Right hindlimb (tissue), 1 donor: Measurements from ENCODE around the gene GZF1.

Experiments
- DNase-seq: peaks from one replicate; pipeline ENCODE4 v3.0.0-alpha.2; 2018

The GZF1 gene

GRCh38 chr20:23370873-23371272 lies 8.9 kb downstream of the GZF1 start:
- DNase-seq = no peak

- no peak for DNase-seq
These were observed 9.5 kb downstream of the GZF1 start for GRCh38 chr20:23371496-23371895.

GRCh38 chr20:23374441-23374840 lies 12.5 kb downstream of the GZF1 start:
- DNase-seq = no peak

- no peak for DNase-seq
These were observed 13.8 kb downstream of the GZF1 start for GRCh38 chr20:23375827-23376226.

DNA sequence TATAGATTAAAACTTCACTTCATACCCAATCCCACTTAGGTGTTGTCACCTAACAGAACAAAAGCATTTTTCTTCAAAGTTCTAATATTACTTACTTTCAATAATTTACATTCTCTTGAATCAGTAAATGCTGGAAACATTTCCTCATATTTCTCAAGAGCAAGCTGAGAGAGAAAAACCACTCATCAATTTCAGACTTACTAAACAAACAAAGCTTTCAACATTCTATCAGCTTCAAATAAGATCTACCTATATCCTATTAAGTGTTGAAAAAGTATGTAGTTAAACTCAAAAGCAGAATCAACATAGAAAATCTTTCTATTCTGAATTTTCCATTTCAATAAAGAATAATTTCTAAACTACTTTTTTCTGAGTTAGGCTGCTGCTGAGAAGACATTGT lies 17.8 kb downstream of the GZF1 start:
- no peak for DNase-seq

DNA sequence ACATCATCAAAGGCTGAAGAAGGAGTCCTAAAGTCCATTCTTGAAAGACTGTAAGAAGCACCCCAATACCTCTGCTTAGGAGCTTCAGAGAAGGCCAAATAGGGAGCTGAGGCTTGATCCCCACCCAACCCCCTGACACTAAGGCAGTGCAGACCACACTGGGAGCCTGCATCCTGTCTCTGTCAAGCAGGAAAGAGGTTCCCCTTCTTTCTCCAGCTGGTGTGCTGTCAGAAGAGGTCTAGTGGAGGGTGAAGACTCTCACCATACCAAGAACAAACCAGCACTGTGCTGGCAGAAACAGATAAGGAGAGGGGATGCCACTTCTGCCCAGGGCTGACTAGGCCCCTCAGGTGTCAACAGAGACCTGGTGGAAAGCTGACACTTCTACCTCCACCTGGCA lies 19.9 kb downstream of the GZF1 start:
- DNase-seq = no peak

DNA sequence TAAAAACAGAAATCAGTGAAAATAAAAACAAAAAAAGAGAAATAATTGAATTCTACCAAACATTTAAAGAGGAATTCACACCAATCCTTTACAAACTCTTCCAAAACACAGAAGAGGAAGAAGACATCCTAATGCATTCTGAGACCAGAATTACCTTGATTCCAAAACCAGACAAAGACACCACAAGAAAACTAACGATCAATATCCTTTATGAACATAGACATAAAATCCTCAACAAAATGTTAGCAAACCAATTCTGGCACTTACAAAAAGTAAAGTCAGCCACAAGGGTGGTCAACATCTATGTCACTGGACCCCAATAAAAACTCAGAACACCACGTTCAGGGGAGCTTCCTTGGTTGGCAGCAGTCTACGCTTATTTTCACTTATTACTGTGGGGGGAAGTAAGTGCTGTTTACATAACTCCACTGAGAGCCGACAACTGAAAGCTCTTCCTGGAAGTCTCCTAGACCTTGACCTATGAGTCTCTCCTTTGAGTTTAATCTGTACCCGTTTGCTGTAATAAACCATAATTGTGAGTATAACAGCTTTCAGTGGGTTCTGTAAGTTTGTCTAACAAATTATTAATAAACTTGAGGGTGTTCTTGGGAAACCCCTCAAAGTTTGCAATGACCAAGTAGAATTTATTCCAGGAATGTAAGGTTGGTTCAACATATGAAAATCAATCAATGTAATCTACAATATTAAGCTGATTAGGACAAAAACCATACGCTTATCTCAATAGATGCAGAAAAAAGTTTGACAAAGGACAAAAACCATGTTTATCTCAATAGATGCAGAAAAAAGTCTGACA lies 24.5 kb downstream of the GZF1 start:
- no peak for DNase-seq

DNA sequence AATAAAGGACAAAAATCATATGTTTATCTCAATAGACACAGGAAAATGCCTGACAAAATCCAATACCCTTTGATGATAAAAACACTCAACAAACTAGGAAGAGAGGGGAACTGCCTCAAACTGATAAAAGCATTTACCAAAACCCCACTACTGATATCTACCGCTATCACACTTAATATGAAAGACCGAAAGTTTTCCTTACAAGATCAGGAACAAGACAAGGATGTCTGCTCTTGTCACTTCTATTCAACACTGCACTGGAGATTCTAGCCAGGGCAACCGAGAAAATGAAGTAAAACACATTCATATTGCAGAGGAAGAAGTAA lies 25.1 kb downstream of the GZF1 start:
- no peak for DNase-seq

DNA sequence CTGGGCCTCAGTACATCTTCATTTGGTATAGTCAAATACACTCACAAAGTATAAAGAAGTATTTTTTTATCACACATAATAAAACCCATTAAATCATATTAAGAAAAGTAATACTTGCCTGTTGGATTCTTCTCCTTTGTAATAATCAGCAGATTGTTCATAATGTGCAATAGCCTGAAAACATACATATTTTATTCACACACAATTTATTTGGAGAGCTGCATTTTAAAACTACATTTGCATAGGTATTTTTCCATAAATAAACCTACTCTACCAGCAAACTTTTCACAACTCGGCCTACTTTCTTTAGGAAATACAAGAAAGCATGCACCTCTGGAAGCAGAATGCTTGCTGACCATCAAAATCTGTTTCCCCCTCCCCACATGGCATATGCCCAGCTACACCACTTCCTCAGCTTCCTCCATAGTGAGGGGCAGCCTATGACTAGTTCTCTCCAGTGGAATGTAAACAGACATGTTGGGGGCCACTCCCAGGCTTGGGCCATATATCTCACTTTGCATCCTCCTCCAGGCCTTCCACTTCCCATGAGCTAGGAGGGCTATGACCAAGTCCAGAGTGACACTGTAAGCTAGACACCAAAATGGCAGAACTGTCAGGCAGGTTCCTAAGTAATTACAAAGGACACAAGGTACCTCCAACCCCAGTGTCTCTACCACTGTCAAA lies 28.3 kb downstream of the GZF1 start:
- no peak for DNase-seq

GRCh38 chr20:23391707-23392310 lies 29.8 kb downstream of the GZF1 start:
- DNase-seq = no peak

DNA sequence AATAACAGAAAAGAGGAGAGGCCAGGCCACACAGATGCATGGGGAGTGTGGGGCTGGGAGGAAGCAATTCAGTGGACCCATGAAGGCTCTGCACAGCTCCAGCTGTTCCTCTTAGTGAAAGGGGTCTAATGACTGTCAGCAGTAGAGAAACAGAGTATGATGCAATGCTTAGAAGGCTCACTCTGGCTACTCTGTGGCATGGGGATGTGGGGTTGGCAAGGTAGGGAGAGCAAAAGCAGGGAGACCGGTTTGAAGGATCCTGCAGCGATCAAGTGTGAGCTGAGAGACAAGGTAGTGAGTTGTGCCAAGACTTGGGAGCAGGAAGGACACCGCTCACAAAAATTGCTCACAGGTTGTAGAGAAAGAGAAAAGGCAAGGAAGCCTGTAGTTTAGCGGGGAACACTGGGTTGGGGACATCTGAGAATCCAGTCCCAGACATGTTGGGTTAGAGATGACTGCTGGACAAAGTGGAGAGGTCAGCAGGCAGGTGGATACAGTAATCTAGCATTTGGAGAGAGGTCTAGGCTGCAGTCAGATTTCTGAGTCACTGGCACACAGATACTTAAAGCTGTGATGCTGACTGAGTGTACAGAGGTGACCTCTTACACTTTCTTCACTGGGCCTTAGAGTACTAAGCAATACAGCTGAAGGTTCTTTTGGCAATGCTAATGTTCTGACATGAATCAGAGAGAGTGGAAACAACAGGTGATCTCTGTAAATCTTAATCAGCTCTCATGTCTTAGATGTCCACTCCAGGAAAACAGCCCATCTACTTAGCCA lies 32.2 kb downstream of the GZF1 start:
- no peak for DNase-seq

DNA sequence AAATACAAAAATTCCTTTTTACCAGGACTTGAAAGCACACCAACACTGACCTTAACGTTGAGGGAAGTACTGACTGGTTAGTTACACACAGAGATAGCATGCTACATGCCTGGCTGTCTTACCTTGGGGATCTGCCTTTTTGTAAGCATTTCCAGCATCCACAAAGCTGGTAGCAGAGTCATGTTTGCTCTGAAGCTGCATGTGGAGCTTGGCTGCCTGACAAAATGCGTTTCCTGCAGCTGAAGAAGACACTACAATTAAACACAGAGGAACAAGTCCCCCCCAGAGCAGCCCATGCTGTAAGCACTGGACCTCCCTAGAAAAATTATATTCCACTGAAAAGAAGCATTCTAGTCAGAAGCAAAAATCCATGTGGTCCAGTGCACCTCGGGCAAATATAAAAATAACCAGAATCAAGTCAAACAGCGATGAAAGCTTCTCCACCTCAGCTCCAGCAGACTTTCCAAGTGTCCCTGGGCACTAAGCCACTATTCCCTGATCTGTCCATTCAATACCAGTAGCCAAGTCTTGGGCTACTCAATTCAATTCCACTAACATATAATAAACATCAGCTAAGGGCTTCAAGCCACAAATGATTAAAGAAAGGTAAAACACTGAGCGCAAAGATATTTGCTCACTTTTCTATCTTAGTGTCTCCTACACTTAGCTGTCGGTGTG lies 35.1 kb downstream of the GZF1 start:
- no peak for DNase-seq

DNA sequence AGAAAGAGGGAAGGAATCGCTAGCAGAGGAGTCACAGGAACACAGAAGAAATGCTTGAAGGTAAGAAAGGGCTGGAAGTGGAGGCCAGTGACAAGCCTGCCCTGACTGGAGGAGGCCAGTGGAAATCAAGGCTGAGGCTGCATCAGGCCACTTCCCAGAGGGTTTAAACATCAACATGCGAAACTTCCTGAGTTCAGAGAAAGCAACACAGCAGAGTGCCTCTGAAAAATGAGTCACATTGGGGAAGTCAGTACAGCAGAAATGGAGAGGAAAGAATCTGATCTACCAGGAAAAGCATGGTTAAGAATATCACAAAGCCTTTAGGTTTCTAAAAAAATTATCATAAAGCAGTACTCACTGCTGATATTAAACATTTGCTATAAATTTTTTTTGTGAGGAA lies 36.0 kb downstream of the GZF1 start:
- DNase-seq = no peak

DNA sequence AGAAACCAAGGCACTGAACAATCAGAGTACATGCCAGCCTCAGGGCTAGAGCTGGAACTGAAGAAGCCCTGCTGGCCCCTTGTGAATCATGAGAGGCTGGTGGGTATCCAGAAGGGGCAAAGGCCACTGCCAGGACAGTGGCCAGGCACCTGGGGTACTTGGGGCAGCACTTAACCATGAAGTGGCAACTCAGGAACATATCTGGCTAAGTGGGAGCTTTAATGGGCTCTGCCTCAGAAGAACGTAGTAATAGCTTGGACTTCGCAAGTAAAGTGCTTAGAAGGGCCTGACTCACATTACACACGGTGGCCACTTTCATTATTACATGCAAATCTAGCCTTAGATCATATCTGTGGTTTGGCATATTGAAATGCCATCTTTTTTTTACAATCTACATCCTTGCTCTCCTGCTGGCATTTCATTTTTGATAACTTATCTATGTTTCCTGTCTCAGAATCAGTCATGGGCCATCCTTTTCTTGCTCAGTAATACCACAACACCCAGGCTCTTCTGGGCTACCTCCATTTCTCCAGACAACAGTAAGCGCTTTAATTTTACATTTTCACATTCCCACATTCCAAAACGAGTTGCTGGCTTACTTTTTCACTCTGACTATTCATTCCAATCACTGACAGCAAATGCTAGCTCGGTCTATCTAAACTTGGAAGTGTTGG lies 37.7 kb downstream of the GZF1 start:
- no peak for DNase-seq

GRCh38 chr20:23401051-23401450 lies 39.1 kb downstream of the GZF1 start:
- no peak for DNase-seq

DNA sequence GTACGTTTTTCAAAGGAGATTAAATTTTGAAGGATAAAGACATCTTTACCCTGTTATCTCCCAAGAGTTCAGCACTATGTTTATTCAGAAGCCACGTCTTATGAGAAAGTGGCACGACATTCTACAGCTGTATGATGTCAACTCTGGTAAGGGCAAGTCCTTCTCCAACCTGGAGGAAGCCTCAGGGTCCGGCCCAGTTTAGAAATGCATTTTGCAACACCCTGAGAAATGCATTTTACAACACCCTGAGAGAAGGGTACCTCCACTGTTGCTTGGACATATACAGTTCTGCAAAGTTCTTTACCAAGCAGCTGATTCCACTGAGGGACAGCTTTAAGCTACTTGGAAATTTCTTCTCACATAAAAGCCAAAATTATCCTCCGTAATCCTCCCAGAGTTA lies 41.8 kb downstream of the GZF1 start:
- no peak for DNase-seq

GRCh38 chr20:23404196-23404595 lies 42.2 kb downstream of the GZF1 start:
- no peak for DNase-seq

DNA sequence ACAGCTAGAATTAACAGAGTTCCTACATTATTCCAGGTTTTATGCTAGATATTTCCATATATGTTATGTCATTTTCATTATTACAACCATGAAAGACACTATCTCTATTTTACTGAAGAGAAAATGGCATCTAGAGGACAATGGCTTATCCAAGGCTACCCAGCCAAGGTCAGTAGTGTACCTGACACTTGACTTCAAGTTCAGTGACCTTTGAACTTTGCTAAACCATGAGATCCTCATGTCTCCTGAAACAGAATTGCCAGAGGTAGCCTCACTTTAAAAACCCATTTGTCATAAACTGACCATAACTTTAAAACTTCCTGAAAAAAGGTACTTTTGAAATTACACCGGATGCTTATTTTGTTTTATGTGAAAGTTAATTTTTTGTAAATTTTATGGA lies 44.9 kb downstream of the GZF1 start:
- DNase-seq = no peak

GRCh38 chr20:23407781-23408464 lies 45.9 kb downstream of the GZF1 start:
- no peak for DNase-seq

DNA sequence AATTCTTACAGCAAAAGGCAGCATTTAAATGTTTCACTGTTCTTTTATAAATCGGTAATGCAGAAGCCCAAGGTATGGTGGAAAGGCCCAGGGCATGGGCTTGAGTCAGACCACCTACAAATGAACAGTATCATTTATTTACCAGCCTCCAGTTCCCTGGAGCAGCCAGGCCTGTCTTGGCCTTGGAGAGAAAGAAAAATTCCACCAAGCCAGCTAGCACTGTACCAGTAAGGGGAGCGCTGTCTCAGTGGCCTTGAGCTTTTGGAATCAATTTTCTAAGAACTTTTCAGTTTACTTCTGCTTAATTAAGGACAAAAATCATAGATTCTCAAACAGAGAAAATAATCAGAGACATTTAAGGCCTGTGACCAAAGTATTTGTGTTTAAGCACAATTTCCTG lies 47.0 kb downstream of the GZF1 start:
- DNase-seq = no peak

DNA sequence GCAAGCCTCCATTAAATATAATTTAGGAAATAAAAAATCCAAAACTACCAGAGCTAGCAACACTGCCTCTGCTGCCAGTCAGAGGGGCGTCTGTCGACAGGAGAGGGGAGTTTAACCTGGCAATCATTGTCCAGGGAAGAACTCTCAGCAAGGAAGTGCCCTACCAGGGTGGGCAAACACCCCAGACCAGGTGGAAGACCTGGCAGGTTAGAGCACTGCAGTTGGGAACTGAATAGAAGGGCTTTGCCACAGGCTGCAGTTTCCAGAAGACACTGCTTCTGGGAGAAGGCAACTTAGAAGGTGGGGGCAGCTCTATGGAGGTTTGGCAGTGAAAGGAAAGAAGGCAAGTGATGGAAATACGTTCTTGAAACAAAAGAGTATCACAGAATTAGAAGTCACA lies 47.8 kb downstream of the GZF1 start:
- DNase-seq = no peak
